HepG2 (cell line): ENCODE results near the gene RBM26. TPM values are rescaled to one million over a fixed set of nuclear protein-coding genes. Genes with fewer than 3 reads are reported as not detected.

Experiments used
- GPN1 ChIP-seq: sonication (generic); formaldehyde crosslinking; IDR thresholded peaks from 2 replicates; pipeline ENCODE4 v1.5.1; 2020; ENCODE audit warnings: missing genetic modification reagents, borderline replicate concordance
- SMARCC2 ChIP-seq: fragments of 450-650 bp; IDR thresholded peaks from 2 replicates; pipeline ENCODE4 v1.6.1; 2017; ENCODE audit warnings: antibody characterized with exemption, mild to moderate bottlenecking
- ZNF720 ChIP-seq: sonication (generic); formaldehyde crosslinking; IDR thresholded peaks from 2 replicates; pipeline ENCODE4 v1.4.0; 2020; ENCODE audit warnings: missing genetic modification reagents
- ZSCAN21 ChIP-seq: sonication (generic); formaldehyde crosslinking; IDR thresholded peaks from 2 replicates; pipeline ENCODE4 v1.8.0; 2022; ENCODE audit warnings: mild to moderate bottlenecking, missing genetic modification reagents, moderate library complexity, borderline replicate concordance
- ZSCAN22 ChIP-seq: sonication (generic); formaldehyde crosslinking; IDR thresholded peaks from 2 replicates; pipeline ENCODE4 v1.4.0; 2020; ENCODE audit warnings: mild to moderate bottlenecking, missing genetic modification reagents
- polyA plus RNA-seq, 8 experiments: library from polyadenylated mRNA; depleted of rRNA in 3 of 8; stranded (reverse) in 7 of 8; unstranded in 1 of 8; fragments of >200 nt; fragmentation: Illumina TruSeq in 4 of 8; extraction: Trizol in 4 of 8; gene quantifications; 2 replicates each; pipeline versions ENCODE4 v1.2.1 to v1.2.3, GENCODE V29; 2011 to 2016; ENCODE audit warnings: low read depth in 4 of 8, missing spikeins in 1 of 8, mixed read lengths in 1 of 8; ENCODE audit not compliant: insufficient read depth in 1 of 8
- total RNA-seq, 5 experiments: library from RNA; depleted of rRNA; stranded (reverse); fragments of >200 nt; fragmentation: Illumina TruSeq; extraction: Trizol; gene quantifications; 2 replicates each; pipeline ENCODE4 v1.2.3, GENCODE V29; 2016; ENCODE audit warnings: low read depth in 1 of 5
- TF ChIP-seq, protein P1 (sequence below): sonication (generic); formaldehyde crosslinking; IDR thresholded peaks from 2 replicates; pipeline ENCODE4 v1.9.0; 2021; ENCODE audit warnings: mild to moderate bottlenecking, missing genetic modification reagents
- TF ChIP-seq, protein P2 (sequence below): sonication (generic); formaldehyde crosslinking; IDR thresholded peaks from 2 replicates; pipeline ENCODE4 v1.4.0; 2020; ENCODE audit warnings: missing genetic modification reagents
- TF ChIP-seq, protein P3 (sequence below): sonication (generic); formaldehyde crosslinking; IDR thresholded peaks from 2 replicates; pipeline ENCODE4 v1.4.0; 2020; ENCODE audit warnings: mild to moderate bottlenecking, missing genetic modification reagents, borderline replicate concordance
- TF ChIP-seq, protein P4 (sequence below), 2 experiments: sonication (generic) in 1 of 2; formaldehyde crosslinking in 1 of 2; IDR thresholded peaks; 2 replicates each; pipeline versions ENCODE4 v1.5.1 to v1.6.1; 2011 to 2020; ENCODE audit warnings: borderline replicate concordance in 1 of 2, low read depth in 1 of 2, low read length in 1 of 2, mild to moderate bottlenecking in 1 of 2, missing genetic modification reagents in 1 of 2, moderate library complexity in 1 of 2

The RBM26 gene
- total and polyA plus RNA-seq, 2 of the 13 experiments (the other 11 are each of a cell fraction or from before 2014, with no cell fraction given), result 19.4 to 34.4 TPM

DNA sequence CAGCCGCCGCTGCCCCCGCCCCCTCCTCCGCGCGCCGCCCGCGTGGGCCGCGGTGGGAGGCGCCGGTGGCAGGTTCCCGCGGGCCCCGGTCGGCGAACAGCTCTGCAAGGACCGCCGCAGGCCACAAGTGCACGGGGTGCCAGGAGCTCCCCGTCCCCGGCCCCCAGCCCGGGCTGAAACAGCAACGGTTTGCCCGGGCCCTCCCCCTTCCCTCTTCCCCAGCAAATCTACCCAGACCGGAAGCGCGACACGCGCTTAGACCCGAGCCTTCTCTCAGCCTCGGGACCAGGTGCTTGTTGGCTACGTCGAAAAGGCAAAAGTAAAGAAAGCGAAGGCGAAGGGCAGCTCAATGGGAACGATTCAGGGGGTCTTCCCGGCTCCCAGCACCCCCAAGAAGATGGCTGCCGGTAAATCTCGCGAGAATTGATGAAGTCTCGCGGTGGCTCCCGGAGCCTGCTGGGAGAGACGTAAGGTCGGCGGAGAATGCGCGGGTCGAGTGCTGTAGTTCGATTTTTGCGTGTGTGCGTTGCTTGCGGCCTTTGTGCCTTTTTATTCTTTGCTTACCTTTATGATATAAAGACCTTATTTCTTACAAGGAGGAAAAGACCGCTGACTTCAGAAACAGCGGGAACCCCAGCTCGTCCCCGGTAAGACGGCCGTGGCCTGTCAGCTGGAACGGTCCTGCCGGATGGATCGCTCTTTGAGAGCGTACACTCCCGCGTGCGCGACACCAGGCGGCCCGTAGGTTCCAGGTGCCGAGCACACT lies at the start of gene RBM26 (continued):
- TF ChIP-seq, protein P1, sequence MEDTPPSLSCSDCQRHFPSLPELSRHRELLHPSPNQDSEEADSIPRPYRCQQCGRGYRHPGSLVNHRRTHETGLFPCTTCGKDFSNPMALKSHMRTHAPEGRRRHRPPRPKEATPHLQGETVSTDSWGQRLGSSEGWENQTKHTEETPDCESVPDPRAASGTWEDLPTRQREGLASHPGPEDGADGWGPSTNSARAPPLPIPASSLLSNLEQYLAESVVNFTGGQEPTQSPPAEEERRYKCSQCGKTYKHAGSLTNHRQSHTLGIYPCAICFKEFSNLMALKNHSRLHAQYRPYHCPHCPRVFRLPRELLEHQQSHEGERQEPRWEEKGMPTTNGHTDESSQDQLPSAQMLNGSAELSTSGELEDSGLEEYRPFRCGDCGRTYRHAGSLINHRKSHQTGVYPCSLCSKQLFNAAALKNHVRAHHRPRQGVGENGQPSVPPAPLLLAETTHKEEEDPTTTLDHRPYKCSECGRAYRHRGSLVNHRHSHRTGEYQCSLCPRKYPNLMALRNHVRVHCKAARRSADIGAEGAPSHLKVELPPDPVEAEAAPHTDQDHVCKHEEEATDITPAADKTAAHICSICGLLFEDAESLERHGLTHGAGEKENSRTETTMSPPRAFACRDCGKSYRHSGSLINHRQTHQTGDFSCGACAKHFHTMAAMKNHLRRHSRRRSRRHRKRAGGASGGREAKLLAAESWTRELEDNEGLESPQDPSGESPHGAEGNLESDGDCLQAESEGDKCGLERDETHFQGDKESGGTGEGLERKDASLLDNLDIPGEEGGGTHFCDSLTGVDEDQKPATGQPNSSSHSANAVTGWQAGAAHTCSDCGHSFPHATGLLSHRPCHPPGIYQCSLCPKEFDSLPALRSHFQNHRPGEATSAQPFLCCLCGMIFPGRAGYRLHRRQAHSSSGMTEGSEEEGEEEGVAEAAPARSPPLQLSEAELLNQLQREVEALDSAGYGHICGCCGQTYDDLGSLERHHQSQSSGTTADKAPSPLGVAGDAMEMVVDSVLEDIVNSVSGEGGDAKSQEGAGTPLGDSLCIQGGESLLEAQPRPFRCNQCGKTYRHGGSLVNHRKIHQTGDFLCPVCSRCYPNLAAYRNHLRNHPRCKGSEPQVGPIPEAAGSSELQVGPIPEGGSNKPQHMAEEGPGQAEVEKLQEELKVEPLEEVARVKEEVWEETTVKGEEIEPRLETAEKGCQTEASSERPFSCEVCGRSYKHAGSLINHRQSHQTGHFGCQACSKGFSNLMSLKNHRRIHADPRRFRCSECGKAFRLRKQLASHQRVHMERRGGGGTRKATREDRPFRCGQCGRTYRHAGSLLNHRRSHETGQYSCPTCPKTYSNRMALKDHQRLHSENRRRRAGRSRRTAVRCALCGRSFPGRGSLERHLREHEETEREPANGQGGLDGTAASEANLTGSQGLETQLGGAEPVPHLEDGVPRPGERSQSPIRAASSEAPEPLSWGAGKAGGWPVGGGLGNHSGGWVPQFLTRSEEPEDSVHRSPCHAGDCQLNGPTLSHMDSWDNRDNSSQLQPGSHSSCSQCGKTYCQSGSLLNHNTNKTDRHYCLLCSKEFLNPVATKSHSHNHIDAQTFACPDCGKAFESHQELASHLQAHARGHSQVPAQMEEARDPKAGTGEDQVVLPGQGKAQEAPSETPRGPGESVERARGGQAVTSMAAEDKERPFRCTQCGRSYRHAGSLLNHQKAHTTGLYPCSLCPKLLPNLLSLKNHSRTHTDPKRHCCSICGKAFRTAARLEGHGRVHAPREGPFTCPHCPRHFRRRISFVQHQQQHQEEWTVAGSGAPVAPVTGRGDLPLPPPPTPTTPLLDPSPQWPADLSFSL (CRISPR knock-in tag), result no peak
- no peak for TF ChIP-seq SMARCC2
- TF ChIP-seq, protein P2, sequence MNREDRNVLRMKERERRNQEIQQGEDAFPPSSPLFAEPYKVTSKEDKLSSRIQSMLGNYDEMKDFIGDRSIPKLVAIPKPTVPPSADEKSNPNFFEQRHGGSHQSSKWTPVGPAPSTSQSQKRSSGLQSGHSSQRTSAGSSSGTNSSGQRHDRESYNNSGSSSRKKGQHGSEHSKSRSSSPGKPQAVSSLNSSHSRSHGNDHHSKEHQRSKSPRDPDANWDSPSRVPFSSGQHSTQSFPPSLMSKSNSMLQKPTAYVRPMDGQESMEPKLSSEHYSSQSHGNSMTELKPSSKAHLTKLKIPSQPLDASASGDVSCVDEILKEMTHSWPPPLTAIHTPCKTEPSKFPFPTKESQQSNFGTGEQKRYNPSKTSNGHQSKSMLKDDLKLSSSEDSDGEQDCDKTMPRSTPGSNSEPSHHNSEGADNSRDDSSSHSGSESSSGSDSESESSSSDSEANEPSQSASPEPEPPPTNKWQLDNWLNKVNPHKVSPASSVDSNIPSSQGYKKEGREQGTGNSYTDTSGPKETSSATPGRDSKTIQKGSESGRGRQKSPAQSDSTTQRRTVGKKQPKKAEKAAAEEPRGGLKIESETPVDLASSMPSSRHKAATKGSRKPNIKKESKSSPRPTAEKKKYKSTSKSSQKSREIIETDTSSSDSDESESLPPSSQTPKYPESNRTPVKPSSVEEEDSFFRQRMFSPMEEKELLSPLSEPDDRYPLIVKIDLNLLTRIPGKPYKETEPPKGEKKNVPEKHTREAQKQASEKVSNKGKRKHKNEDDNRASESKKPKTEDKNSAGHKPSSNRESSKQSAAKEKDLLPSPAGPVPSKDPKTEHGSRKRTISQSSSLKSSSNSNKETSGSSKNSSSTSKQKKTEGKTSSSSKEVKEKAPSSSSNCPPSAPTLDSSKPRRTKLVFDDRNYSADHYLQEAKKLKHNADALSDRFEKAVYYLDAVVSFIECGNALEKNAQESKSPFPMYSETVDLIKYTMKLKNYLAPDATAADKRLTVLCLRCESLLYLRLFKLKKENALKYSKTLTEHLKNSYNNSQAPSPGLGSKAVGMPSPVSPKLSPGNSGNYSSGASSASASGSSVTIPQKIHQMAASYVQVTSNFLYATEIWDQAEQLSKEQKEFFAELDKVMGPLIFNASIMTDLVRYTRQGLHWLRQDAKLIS, result no peak
- TF ChIP-seq GPN1 (CRISPR knock-in tag), result no peak
- TF ChIP-seq ZSCAN21 (CRISPR knock-in tag), result peak; percentile 55; the same call in 1 of the 2 replicates
- 0 out of 2 replicates have a peak, but pooled peaks have one; percentile 62 for TF ChIP-seq ZSCAN22
- TF ChIP-seq, protein P3, sequence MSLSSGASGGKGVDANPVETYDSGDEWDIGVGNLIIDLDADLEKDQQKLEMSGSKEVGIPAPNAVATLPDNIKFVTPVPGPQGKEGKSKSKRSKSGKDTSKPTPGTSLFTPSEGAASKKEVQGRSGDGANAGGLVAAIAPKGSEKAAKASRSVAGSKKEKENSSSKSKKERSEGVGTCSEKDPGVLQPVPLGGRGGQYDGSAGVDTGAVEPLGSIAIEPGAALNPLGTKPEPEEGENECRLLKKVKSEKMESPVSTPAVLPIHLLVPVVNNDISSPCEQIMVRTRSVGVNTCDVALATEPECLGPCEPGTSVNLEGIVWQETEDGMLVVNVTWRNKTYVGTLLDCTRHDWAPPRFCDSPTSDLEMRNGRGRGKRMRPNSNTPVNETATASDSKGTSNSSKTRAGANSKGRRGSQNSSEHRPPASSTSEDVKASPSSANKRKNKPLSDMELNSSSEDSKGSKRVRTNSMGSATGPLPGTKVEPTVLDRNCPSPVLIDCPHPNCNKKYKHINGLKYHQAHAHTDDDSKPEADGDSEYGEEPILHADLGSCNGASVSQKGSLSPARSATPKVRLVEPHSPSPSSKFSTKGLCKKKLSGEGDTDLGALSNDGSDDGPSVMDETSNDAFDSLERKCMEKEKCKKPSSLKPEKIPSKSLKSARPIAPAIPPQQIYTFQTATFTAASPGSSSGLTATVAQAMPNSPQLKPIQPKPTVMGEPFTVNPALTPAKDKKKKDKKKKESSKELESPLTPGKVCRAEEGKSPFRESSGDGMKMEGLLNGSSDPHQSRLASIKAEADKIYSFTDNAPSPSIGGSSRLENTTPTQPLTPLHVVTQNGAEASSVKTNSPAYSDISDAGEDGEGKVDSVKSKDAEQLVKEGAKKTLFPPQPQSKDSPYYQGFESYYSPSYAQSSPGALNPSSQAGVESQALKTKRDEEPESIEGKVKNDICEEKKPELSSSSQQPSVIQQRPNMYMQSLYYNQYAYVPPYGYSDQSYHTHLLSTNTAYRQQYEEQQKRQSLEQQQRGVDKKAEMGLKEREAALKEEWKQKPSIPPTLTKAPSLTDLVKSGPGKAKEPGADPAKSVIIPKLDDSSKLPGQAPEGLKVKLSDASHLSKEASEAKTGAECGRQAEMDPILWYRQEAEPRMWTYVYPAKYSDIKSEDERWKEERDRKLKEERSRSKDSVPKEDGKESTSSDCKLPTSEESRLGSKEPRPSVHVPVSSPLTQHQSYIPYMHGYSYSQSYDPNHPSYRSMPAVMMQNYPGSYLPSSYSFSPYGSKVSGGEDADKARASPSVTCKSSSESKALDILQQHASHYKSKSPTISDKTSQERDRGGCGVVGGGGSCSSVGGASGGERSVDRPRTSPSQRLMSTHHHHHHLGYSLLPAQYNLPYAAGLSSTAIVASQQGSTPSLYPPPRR (CRISPR knock-in tag), result no peak
- no peak for TF ChIP-seq ZNF720 (CRISPR knock-in tag)
- TF ChIP-seq, protein P4, sequence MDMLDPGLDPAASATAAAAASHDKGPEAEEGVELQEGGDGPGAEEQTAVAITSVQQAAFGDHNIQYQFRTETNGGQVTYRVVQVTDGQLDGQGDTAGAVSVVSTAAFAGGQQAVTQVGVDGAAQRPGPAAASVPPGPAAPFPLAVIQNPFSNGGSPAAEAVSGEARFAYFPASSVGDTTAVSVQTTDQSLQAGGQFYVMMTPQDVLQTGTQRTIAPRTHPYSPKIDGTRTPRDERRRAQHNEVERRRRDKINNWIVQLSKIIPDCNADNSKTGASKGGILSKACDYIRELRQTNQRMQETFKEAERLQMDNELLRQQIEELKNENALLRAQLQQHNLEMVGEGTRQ (IDR thresholded peaks at IDR 0.05; ENCODE audit: low read depth, low read length), result no peak
- TF ChIP-seq, protein P4 (CRISPR knock-in tag; IDR thresholded peaks at IDR 0.05; ENCODE audit: borderline replicate concordance), result no peak
